Measurements from ENCODE around the gene ITGB2.

The ITGB2 gene

DNA sequence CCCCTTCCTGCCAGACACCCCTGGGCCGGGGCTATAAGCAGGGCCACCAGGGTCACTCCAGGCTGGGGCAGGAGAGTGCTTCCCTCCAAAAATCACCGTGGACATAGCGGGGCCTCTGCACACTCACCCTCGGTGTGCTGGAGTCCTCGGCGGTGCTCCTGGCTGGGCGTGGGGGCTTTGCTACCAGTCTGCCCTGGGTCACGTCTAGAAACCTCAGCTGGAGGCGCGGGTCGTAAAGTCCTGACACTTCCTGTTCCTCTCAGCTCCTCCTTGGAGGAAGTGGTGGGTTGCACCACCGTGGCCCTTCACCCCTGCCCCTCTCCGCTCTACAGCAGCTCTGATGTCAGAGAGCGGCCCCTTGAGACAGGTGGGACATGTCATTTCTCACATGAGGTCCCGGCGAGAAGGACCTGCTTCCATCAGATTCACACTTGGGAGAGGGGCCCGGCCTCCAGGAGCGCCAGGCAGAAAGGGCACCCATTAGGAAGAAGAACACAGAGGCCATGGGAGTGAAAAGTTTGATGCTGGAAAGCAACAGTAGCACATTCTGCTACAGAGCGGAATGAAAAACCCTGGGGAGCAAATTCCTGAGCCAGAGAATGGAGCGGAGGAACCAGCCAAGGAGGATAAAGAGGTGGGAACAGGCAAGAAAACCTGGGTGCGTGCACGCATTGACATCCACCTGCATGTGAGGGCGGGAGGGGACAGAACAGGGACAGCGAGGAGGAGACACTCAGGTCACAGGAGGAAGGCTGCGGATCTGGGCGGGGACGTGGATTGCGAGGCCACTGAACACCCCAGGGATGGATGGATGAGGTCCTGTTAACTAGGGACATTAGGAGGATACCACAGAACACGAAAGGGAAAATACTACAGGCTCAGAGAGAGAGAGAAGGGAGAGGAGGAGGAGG is at the start of gene ITGB2:
TSS of gene ITGB2 (minus strand) at position 206 of the 911 bp plus-strand sequence. CDS start 10,117 bp downstream, outside the sequence.
- DNase-seq (ENCODE audit: low read depth in 1 of 2, low spot score in 1 of 2), result no peak
- in situ Hi-C loops (cut with HindIII; ENCODE audit: low pct_unique_long_range_greater_than_20kb, low sequenced_read_pairs), result no loop called here
- TF ChIP-seq JUND (IDR thresholded peaks at IDR 0.05; ENCODE audit: low read depth), result no peak

DNA sequence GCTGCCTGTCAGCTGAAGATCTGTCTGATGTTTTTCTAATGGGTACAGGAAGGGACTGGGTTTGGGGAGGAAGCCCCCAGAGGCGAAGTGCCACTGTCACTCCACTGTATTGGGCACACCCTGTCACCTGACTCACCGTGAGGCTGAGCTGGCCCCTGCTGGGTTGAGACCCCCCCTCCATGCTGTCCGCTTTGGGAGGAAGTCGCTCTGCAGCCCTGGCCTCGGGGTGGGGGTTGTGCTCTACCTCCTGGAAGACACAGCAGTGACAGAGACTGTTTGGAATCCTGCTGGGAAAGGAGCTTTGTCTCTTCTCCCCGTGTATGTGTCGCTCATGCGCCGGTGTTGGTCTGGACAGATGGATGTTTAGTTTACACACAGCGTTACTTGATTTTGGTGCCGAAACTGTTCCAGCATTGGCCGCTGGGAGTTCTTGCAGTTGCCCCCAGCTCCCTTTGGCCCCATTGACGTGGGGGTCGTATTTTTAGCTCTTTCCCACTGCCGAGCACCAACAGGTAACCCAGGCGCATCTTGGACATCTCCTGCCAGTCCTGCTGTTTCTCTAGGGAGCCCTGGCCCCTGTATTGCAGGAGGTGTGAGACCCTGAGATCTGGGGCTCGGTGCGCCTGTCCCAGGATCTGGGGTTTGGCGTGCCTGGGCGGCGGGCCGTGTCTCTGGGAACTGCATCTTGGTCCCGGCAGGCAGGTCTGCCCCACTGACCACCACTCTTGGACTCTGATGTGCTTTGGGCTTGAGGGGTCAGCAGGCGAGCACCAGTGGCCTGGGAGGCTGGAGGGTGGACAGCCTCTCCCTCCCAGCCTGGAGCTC is 49.4 kb upstream of the ITGB2 start:
- no peak for TF ChIP-seq JUND (IDR thresholded peaks at IDR 0.05; ENCODE audit: low read depth)
- no peak for DNase-seq (ENCODE audit: low read depth in 1 of 2, low spot score in 1 of 2)
- in situ Hi-C loops (cut with HindIII; ENCODE audit: low pct_unique_long_range_greater_than_20kb, low sequenced_read_pairs), result no loop called here

DNA sequence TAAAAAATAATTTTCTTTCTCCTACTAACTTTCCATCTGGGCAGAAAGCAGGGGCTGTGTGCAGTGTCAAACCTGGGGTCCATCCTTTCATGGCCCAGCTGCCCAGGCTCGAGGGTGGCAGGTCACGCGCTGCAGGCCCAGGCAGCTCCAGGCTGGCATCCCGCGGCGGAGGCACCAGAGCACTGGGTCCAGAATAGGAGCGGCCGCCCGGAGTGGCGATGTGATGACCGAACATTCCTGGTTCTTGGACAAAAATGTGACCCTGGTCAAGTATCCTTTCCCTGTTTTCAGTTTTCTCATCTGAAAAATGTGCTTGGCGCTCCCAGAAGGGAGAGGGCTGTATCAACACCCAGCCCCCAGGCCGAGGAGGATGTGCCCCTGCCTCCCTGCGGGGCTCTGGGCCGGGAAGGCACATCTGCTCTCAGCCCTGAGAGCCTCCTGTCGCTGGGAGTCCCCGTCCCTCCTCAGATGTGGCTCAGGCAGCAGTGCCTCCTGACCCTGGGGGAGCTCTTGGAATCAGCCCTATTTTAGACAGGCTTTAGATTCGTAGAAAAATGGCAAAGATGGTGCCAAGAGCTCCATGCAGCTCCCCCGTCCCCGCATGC is 48.5 kb upstream of the ITGB2 start:
- no peak for TF ChIP-seq JUND (IDR thresholded peaks at IDR 0.05; ENCODE audit: low read depth)
- in situ Hi-C loops (cut with HindIII; ENCODE audit: low pct_unique_long_range_greater_than_20kb, low sequenced_read_pairs), result no loop called here
- DNase-seq (ENCODE audit: low read depth in 1 of 2, low spot score in 1 of 2), result no peak

GRCh38 chr21:44967082-44968047 is 46.7 kb upstream of the ITGB2 start:
- TF ChIP-seq JUND (IDR thresholded peaks at IDR 0.05; ENCODE audit: low read depth), result no peak
- in situ Hi-C loops (cut with HindIII; ENCODE audit: low pct_unique_long_range_greater_than_20kb, low sequenced_read_pairs), result no loop called here
- DNase-seq (ENCODE audit: low read depth in 1 of 2, low spot score in 1 of 2), result no peak

GRCh38 chr21:44966135-44967081 is 45.7 kb upstream of the ITGB2 start:
- in situ Hi-C loops (cut with HindIII; ENCODE audit: low pct_unique_long_range_greater_than_20kb, low sequenced_read_pairs), result no loop called here
- no peak for DNase-seq (ENCODE audit: low read depth in 1 of 2, low spot score in 1 of 2)
- TF ChIP-seq JUND (IDR thresholded peaks at IDR 0.05; ENCODE audit: low read depth), result no peak

GRCh38 chr21:44965251-44966022 is 44.7 kb upstream of the ITGB2 start:
- no peak for TF ChIP-seq JUND (IDR thresholded peaks at IDR 0.05; ENCODE audit: low read depth)
- no peak for DNase-seq (ENCODE audit: low read depth in 1 of 2, low spot score in 1 of 2)
- in situ Hi-C loops (cut with HindIII; ENCODE audit: low pct_unique_long_range_greater_than_20kb, low sequenced_read_pairs), result no loop called here

GRCh38 chr21:44964381-44964780 is 43.7 kb upstream of the ITGB2 start:
- no peak for TF ChIP-seq JUND (IDR thresholded peaks at IDR 0.05; ENCODE audit: low read depth)
- in situ Hi-C loops (cut with HindIII; ENCODE audit: low pct_unique_long_range_greater_than_20kb, low sequenced_read_pairs), result no loop called here
- no peak for DNase-seq (ENCODE audit: low read depth in 1 of 2, low spot score in 1 of 2)

DNA sequence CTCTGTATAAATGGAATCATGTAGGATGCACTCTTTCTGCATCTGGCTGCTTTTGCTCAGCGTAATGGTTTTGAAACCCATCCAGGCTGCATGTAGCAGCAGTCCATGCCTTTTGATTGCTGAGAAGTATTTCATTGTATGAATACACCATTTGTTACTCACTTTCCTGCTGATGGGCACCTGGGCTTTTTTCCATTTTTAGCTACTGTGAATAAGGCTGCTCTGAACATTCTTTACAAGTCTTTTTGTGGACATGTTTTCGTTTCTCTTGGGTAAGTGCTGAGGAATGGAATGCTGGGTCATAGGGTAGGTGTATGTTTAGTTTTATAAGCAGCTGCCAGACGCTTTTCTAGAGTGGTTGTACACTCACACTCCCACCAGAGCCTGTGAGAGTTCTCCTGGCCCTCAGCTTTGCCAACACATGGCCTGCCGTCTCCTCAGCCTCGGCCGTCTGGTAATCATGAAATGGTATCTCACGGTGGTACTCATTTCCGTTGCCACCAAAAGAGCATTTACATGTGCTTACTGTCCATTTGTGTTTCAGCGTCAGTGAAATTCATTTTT is 41.8 kb upstream of the ITGB2 start:
- in situ Hi-C loops (cut with HindIII; ENCODE audit: low pct_unique_long_range_greater_than_20kb, low sequenced_read_pairs), result no loop called here
- TF ChIP-seq JUND (IDR thresholded peaks at IDR 0.05; ENCODE audit: low read depth), result no peak
- DNase-seq (ENCODE audit: low read depth in 1 of 2, low spot score in 1 of 2), result no peak

- in situ Hi-C loops (cut with HindIII; ENCODE audit: low pct_unique_long_range_greater_than_20kb, low sequenced_read_pairs), result no loop called here
- no peak for TF ChIP-seq JUND (IDR thresholded peaks at IDR 0.05; ENCODE audit: low read depth)
- no peak for DNase-seq (ENCODE audit: low read depth in 1 of 2, low spot score in 1 of 2)
Observed at GRCh38 chr21:44960141-44961092, 39.7 kb upstream of the ITGB2 start.
